Mucosa of descending colon (tissue), 3 donors: ENCODE measurements around the gene LARGE1. TPM values are rescaled to one million over a fixed set of nuclear protein-coding genes. Genes with fewer than 3 reads are reported as not detected.
A peak's percentile ranks its signal among the peaks of the same experiment; 100 is the strongest.
"Not testable (repeated sequence)": the region's sequence is repeated elsewhere in the genome, so short reads cannot be mapped to it uniquely, and the experiment has no call there.

Source experiments
- ATAC-seq: fragments of 200-7000 bp; cut with Tn5 transposase; one replicate; pipeline ENCODE4 v1.9.1; 2020; ENCODE audit warnings: mild to moderate bottlenecking, moderate library complexity
- DNase-seq, 3 donors: peaks; one replicate each; pipeline ENCODE4 v3.0.0-alpha.2; 2020
- H3K36me3 ChIP-seq: fragments of 200-600 bp; one replicate; pipeline ENCODE4 v1.8.0; 2021; ENCODE audit warnings: low read depth, mild to moderate bottlenecking
- H3K4me1 ChIP-seq: fragments of 200-600 bp; one replicate; pipeline ENCODE4 v1.8.0; 2021; ENCODE audit warnings: low read depth, mild to moderate bottlenecking
- H3K4me3 ChIP-seq: fragments of 200-600 bp; one replicate; pipeline ENCODE4 v1.8.0; 2021; ENCODE audit warnings: mild to moderate bottlenecking
- H3K9me3 ChIP-seq: fragments of 200-600 bp; one replicate; pipeline ENCODE4 v1.8.0; 2021; ENCODE audit warnings: mild to moderate bottlenecking
- intact Hi-C, 2 donors: fragments of 100-400 bp; cut with DNase I in 1 of 2; cut with micrococcal nuclease in 1 of 2; formaldehyde crosslinking; loops; one replicate each; pipeline versions ENCODE4 v1.11.0 to v1.11.1; 2022; cut with DNase I, micrococcal nuclease
- total RNA-seq, 3 donors: library from RNA; stranded (reverse); fragmentation: NEBNext Ultra II Directional in 2 of 3; extraction: Animal tissue kit (Norgen Biotek cat#: 25700) in 2 of 3; gene quantifications; one replicate each; pipeline versions ENCODE4 v1.2.1 to v1.2.4, GENCODE V29; 2021 to 2023
- TF ChIP-seq, protein P1 (sequence below): fragments of 200-600 bp; IDR thresholded peaks from one replicate; pipeline ENCODE4 v1.8.0; 2022; ENCODE audit warnings: antibody characterized with exemption, mild to moderate bottlenecking
- donor health status: DM: no; HTN: no; CAD: no; lungs with moderate emphysema.
- donor health status: DM: no; HTN: no; CAD: no.
- donor health status: DM: no; HTN: yes; CAD: no.

The LARGE1 gene
- total RNA-seq, 3 donors from 2014 or later = 29.3 to 93.8 (median 67.7) TPM

- no peaks in the 10 kb centered on the region for H3K4me1 ChIP-seq
- H3K9me3 ChIP-seq = peaks cover 6% of the 10 kb centered on the region
- DNase-seq (no peak), ATAC-seq (peak; percentile 24)
- intact Hi-C loops = no loop called here
- H3K36me3 ChIP-seq = no peaks in the 10 kb centered on the region
- TF ChIP-seq, protein P1, sequence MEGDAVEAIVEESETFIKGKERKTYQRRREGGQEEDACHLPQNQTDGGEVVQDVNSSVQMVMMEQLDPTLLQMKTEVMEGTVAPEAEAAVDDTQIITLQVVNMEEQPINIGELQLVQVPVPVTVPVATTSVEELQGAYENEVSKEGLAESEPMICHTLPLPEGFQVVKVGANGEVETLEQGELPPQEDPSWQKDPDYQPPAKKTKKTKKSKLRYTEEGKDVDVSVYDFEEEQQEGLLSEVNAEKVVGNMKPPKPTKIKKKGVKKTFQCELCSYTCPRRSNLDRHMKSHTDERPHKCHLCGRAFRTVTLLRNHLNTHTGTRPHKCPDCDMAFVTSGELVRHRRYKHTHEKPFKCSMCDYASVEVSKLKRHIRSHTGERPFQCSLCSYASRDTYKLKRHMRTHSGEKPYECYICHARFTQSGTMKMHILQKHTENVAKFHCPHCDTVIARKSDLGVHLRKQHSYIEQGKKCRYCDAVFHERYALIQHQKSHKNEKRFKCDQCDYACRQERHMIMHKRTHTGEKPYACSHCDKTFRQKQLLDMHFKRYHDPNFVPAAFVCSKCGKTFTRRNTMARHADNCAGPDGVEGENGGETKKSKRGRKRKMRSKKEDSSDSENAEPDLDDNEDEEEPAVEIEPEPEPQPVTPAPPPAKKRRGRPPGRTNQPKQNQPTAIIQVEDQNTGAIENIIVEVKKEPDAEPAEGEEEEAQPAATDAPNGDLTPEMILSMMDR = no peak
- H3K4me3 ChIP-seq = no peak overlapping the region
These were observed 539.3 kb downstream of the LARGE1 start for GRCh38 chr22:33380789-33381530.

GRCh38 chr22:33379836-33380235 is 540.4 kb downstream of the LARGE1 start:
- no peaks in the 10 kb centered on the region for H3K4me1 ChIP-seq
- ATAC-seq (no peak), DNase-seq (no peak)
- H3K4me3 ChIP-seq = no peak overlapping the region
- intact Hi-C loops = no loop called here
- peaks cover 6% of the 10 kb centered on the region for H3K9me3 ChIP-seq
- TF ChIP-seq, protein P1 = no peak
- H3K36me3 ChIP-seq = no peaks in the 10 kb centered on the region

DNA sequence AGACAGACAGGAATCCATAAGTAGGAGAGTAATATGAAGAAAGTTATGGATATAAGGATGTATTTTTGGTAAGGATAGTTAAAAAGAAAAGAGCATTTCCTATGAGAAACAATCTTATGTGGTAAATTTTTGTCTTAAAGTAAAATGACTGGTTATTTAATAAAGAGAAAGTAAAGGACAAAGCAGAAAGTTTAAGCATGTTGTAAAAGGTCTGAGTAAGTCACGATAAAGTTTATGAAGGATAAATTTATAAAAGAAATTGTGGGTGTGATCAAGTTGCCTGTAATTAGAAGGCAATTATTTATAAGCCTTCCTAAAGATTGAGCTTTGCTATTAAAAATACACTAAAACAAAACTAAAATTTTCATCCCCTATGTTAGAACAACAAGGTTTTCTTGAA is 547.4 kb downstream of the LARGE1 start:
- H3K4me1 ChIP-seq = no peaks in the 10 kb centered on the region
- TF ChIP-seq, protein P1 = no peak
- intact Hi-C loops = no loop called here
- DNase-seq (no peak), ATAC-seq (no peak)
- peaks cover 6% of the 10 kb centered on the region for H3K9me3 ChIP-seq
- no peak overlapping the region for H3K4me3 ChIP-seq
- no peaks in the 10 kb centered on the region for H3K36me3 ChIP-seq

DNA sequence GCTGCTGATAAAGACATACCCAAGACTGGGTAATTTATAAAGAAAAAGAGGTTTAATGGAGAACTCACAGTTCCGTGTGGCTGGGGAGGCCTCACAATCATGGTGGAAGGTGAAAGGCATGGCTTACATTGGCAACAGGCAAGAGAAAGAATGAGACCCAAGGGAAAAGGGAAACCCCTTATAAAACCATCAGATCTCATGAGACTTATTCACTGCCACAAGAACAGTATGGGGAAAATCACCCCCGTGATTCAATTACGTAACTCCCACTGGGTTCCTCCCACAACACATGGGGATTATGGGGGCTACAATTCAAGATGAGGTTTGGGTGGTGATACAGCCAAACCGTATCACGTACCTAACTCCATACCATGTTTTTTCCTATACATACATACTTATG is 557.0 kb downstream of the LARGE1 start:
- H3K36me3 ChIP-seq, intact Hi-C loops, H3K4me3 ChIP-seq, H3K9me3 ChIP-seq, DNase-seq, ATAC-seq, H3K4me1 ChIP-seq: not testable (repeated sequence)

DNA sequence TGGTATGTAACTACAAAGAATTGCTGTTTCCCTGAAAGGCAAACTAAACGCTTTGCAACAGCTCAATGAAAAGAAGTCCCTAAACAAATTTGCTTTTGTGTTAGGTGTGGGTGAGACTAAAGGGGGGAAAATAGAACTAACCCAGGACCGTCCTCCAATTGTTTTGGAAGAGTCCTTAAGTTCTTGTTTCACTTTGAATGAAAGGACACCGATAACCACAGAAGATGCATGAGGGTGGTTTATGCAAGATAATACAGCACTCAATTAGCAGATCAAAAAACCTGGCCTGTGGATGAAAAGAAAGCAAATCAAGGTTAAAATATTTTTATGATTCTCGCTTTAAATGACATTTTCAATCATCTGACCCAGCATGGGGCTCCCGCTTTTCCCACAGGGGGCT is 557.6 kb downstream of the LARGE1 start:
- intact Hi-C loops = no loop called here
- no peaks in the 10 kb centered on the region for H3K9me3 ChIP-seq
- TF ChIP-seq, protein P1 = no peak
- H3K4me3 ChIP-seq = no peak overlapping the region
- H3K4me1 ChIP-seq = no peaks in the 10 kb centered on the region
- no peak for DNase-seq
- no peak for ATAC-seq
- H3K36me3 ChIP-seq = no peaks in the 10 kb centered on the region

GRCh38 chr22:33361581-33361980 is 558.7 kb downstream of the LARGE1 start:
- no peaks in the 10 kb centered on the region for H3K4me1 ChIP-seq
- DNase-seq (no peak), ATAC-seq (peak; percentile 24)
- TF ChIP-seq, protein P1 = no peak
- H3K4me3 ChIP-seq = no peak overlapping the region
- H3K9me3 ChIP-seq = no peaks in the 10 kb centered on the region
- no peaks in the 10 kb centered on the region for H3K36me3 ChIP-seq
- intact Hi-C loops = no loop called here
